DMS153 (cell line): Measurements from ENCODE around the gene PRR32.
A peak's percentile ranks its signal among the peaks of the same experiment; 100 is the strongest.
"Not testable (repeated sequence)": the region's sequence is repeated elsewhere in the genome, so short reads cannot be mapped to it uniquely, and the experiment has no call there.

Source experiments
- DNase-seq: peaks from one replicate; lab custom pipeline; 2025; lab: John Stamatoyannopoulos, UW

The PRR32 gene, protein sequence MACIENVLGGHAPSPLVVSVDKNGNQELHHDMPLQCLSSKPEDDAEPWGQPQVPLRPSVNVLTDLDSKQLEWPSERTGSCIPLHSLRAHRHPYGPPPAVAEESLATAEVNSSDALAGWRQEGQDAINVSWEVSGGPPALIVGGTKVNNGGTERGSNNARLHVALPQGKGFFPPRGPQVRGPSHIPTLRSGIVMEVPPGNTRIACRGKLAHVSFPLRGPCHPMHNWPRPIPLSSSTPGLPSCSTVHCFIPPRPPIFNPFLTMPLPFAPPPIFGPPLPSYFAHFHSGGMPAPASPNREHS

DNA sequence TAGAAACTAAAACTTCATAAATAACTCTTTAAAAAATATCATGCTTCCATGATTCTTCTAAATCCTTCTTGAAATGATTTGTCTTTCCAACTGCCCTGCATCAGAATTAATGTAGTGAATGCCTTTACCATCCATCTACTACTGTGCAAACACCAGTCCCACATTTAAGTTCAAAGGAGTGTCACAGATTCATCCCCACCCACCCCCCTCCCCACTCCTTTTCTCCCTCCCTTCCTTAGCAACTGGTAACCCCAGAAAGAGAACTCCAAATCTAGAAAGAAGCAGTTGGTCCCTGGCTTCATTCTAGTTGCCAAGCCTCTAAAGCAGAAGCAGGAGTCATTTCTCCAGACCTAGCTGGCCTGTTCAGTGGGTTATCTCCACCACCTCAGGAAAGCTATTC is at the start of gene PRR32:
Gene PRR32, plus strand, starts transcription at position 301 of the 400 bp plus-strand sequence. CDS start 115 bp downstream, outside the sequence.
- DNase-seq = no peak

DNA sequence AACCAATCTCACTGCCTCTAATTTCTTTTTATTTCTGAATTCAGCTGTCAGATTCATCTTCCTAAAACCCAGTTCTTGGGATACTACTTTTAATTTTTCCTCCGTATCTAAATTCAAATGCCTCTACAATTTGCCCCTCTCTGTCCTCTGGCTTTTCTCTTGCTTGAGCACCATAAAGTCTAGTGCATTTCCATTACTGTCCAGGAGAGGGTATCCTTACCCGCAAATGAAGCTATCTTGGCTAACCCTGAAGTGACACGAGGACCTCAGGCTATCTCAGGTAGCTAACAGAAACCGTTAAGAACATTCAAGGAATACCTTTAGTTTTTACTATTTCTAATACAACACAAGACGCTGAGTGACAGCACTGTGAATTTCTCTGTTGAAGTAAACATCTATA is 49.4 kb upstream of the PRR32 start:
- peak; percentile 23 for DNase-seq

DNA sequence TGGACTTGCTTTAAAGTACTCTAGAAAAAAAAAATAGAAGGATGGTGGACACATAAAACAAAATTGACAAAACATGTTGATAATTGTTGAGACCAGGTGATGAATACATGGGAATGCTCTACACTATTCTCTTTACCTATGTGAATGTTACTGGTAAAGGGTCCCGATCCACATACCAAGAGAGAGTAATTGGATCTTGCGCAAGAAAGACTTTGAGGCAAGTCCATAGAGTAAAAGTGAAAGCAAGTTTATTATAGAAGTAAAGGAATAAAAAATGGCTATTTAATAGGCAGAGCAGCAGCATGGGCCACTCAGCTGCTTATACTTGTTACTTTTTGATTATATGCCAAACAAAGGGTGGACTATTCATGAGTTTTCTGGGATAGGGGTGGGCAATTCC is 34.0 kb upstream of the PRR32 start:
- DNase-seq = no peak

DNA sequence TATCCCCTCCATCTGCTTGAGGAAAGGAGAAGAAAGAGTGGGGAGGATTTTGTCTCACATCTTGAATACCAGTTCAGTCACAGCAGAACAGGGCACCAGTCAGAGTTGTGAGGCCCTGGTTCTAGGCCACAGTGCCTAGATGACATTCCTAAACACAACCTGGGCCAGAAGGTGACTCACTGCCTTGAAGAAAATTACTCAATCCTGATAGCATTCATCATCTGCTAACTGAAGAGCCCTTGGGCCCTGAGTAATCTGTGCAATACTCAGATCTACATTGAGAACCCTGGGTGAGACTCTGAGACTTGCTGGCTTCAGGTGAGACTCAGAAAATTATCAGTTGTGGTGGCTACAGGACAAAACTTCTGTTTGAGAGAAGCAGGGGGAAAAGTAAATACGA is 20.5 kb upstream of the PRR32 start:
- no peak for DNase-seq

DNA sequence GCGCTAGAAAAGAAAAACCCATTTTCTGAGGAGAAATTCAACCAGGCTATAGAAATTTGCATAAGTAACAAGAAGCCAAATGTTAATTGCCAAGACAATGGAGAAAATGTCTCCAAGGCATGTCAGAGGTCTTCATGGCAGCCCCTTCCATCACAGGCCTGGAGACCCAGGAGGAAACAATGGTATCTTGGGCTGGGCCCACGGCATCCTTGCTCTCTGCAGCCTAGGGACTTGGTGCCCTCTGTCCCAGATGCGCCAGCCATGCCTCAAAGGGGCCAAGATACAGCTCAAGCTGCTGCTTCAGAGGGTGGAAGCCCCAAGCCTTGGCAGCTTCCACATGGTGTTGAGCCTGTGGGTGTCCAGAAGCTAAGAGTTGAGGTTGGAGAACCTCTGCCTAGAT is 12.7 kb upstream of the PRR32 start:
- DNase-seq = not testable (repeated sequence)

DNA sequence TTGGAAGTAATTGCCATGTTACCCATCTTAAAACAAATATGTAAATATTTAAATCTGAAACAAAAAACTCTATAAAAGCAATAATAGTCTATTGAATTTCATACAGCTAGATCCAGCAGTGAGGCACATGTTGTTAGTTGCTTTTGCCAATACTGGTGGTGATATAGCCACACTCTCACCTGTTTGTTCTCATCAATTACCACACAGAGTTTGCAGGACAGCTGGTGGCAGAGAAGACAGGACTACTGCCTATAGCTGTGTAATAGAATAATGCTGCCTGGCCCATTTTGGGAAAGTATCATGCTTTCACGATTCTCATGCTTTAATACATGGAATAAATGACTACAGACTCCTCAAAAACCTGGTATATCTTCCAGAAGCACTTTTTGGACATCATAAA is 3.7 kb upstream of the PRR32 start:
- no peak for DNase-seq

DNA sequence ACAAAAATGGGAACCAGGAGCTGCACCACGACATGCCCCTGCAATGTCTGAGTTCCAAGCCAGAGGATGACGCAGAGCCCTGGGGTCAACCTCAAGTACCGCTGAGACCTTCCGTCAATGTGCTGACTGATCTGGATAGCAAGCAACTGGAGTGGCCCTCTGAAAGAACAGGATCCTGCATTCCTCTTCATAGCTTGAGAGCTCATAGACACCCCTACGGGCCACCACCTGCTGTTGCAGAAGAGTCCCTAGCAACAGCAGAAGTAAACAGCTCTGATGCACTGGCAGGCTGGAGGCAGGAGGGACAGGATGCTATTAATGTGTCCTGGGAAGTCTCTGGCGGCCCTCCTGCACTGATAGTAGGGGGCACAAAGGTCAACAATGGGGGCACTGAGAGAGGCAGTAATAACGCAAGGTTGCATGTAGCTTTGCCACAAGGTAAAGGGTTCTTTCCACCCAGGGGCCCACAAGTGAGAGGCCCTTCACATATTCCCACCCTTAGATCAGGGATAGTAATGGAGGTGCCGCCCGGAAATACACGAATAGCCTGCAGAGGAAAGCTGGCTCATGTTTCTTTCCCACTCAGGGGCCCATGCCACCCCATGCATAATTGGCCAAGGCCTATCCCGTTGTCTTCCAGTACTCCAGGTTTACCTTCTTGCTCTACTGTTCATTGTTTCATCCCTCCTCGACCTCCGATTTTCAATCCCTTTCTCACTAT is 1.3 kb downstream of the PRR32 start:
- no peak for DNase-seq

DNA sequence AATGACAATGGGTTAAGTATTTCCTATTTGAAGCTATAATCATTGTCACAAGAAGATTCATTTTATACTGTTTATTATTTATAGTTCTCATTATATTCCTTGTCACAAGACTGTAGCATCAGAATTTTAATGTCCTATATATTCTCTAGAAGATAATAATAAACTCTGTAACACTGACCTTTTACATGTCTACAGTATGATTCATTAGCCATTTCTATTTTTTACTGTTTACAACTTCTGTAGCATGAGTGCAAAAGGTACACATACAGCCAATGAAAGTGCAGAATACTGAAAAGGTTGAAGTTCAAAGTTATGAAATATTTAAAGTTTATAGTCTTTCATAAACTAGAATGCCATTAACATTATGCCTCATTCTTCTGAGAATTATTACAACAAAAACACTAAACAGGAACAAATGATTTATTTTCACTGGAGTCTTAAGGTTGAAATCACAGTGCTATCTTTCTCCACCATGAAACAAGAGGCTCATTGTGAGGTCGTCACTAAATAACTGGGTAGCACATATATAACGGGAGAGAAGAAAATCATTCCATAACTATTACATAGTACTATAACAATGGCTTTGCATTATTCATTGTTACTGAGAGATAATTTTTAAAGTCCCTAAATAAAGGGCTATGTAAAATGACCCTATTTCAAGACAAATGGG is 4.9 kb downstream of the PRR32 start:
- no peak for DNase-seq

DNA sequence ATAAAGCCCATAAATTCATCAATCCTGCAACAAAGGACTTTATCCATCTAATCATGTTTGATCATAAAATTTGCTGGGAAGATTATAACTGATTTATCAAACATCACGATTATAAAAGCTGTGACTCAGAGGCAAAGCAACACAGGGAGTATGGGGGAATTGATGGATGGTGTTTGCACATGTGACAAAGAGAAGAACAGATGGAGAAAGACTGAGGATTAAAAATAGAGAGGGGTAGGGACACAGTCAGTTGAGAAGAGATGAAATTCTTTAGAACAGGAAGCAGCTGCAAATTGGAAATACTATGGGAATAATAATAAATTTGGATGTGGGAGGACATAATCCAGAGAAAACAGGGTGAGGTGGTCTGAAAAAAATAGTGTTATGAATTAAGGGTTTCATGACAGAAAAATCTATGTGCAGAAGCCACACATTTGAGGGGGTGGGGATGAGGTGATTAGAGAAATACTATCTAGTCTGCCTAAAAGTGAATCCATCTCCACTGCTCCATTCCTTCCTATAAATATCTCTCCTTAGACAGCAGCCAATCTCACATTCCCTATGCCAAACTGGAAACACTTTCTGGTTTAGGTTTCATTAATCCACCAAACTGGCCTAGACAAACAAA is 6.2 kb downstream of the PRR32 start:
- no peak for DNase-seq

DNA sequence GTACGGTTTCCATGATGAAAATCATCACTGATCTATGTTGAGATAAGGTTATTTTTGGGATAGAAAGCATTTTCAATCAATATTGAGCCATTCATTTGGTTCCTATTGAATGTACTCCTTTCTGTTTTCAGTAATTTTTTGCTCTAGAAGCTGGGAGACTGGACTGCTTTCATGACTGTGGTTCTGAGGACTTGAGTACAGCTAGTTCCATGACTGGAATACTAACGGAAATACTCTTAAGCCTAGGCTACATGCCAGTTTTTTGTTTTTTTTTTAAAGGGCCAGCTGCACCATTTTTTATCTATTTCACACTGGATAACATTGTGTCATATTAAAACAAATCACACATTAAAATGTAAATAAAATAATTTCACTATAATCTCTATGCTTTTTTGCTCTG is 16.7 kb downstream of the PRR32 start:
- no peak for DNase-seq

DNA sequence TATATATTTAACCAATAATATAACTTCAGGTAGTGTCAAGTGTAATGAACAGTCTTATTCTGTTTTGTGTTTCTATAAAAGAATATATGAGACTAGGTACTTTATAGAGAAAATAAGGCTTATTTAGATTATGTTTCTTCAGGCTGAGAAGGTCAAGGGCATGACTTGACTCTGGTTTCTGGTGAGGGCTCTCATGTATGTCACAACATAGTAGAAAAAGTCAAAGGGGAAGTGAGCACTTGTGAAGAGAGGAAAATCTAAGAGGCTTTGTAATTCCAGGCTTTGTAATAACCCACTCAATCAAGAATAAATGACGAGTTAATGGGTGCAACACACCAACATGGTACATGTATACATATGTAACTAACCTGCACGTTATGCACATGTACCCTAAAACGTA is 27.6 kb downstream of the PRR32 start:
- DNase-seq = peak; percentile 44

DNA sequence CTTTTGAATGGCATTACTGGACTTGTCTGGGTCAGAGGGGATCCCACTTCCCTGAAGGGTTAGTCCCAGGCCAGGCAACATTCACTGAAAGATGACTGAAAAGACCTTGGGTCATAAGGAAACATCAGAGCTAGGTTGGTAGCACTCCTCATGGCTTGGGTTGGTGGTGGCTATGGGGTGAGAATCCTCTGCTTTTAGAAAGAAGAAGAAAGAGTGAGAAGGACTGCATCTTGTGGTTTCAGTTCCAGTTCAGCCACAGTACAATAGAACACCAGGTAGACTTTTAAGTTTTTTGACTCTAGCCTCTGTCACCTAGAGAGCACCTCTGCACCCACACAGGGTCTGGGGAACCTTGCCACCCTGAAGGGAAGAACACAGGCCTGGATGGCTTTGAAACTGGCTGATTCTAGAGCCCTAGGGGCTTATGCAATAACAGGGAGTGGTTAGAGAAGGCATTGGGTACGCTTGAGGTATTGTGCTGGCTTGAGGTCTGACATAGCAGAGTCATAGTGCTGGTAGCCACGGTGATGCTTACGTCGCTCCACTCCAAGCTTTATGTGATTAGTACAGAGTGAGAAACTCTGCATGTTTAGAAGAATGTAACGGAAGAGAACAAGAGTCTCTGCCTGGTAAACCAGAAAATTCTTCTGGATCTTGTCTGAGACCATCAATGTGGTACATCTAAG is 36.5 kb downstream of the PRR32 start:
- no peak for DNase-seq
